ENCODE data around the gene MSL1. TPM values are rescaled to one million over a fixed set of nuclear protein-coding genes. Genes with fewer than 3 reads are reported as not detected.

MSL1 gene
- total RNA-seq, 4 donors from 2014 or later, result 69.9 to 101 (median 80.4) TPM

DNA sequence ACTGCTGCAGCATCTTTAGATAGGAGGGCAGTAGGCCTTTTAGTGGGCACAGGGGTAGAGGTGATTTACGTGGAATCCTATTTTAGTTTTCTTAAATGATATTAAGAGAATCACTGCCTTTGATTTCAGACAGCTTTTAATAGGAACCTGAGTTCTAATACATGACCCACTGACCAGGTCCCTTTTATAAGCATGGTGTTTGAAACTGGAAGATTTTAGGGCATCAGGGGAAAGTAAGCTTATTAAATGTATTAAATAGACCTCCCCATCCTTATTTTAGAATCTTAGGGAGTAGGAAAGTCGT is 2.0 kb downstream of the MSL1 start:
- intact Hi-C loops (cut with DNase I), result loop anchor here (5.0 kb wide), 1 partner anchor 44 kb away; no protein-coding TSS in a partner anchor
- TF ChIP-seq POLR2A (IDR thresholded peaks at IDR 0.05), result no peak
- TF ChIP-seq, protein P1, sequence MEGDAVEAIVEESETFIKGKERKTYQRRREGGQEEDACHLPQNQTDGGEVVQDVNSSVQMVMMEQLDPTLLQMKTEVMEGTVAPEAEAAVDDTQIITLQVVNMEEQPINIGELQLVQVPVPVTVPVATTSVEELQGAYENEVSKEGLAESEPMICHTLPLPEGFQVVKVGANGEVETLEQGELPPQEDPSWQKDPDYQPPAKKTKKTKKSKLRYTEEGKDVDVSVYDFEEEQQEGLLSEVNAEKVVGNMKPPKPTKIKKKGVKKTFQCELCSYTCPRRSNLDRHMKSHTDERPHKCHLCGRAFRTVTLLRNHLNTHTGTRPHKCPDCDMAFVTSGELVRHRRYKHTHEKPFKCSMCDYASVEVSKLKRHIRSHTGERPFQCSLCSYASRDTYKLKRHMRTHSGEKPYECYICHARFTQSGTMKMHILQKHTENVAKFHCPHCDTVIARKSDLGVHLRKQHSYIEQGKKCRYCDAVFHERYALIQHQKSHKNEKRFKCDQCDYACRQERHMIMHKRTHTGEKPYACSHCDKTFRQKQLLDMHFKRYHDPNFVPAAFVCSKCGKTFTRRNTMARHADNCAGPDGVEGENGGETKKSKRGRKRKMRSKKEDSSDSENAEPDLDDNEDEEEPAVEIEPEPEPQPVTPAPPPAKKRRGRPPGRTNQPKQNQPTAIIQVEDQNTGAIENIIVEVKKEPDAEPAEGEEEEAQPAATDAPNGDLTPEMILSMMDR (IDR thresholded peaks at IDR 0.05), result no peak

DNA sequence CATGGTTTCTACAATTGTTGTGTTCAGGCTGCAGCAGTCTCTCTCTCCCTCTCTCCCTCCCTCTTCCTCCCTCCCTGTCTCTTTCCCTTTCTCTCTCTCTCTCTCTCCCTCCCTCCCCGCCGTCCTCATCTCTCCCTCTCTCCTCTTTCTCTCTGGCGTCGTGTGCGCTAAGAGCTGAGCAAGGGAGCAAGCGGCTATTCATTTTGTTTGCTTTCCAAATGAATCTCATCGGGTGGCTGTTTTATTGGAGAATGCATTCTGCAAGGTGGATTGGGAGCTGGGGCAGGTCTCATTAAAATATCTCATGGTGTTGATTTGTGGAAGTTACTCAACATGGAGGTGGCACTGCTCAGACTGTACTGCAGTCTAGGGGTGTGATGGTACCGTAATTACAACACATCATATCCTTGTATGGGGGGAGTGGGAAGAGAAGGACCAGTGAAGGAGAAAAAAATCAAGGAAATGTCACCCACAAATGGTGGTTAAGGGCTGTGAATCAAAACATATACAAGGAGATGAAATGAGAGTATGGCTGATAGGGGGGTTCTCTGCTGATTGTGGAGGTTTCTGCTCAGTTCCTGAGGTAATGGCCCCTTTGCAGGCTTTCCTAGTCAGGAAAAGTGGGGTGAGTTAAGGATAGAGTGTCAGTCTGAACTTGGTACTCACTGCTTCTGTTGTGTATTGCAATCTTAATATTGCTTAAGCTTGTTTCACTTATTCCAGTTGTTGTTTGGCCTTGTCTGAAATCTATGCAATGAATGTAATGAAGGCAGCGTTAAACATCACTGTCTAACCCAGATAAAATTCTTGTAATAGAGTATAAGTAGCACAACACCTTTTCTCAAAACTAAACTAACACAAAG is 2.7 kb downstream of the MSL1 start:
- WGBS, 2 donors, result 8 to 10% methylated on average over 9 of the region's 9 CpGs
- Histone ChIP-seq H3K9me3 (no peaks in the 10 kb centered on the region), H3K4me3 (replicated peaks in 1 of 3) (peak overlapping the region in 1 of 3 donors; percentile 86), H3K27me3 (no peaks in the 10 kb centered on the region), H3K4me1 (peaks cover 14 to 15% of the 10 kb centered on the region in 2 donors), H3K36me3 (peaks cover 14 to 25% of the 10 kb centered on the region in 2 donors), H3K27ac (peak overlapping the region; percentile 33 to 97 (median 97))
- peak in 1 of 2 donors; percentile 37 for DNase-seq
- intact Hi-C loops (cut with DNase I), result loop anchor here (5.0 kb wide), 1 partner anchor 43 kb away; no protein-coding TSS in a partner anchor
- TF ChIP-seq POLR2A (IDR thresholded peaks at IDR 0.05), result no peak
- TF ChIP-seq, protein P1 (IDR thresholded peaks at IDR 0.05), result no peak

More for the DNA sequence above, 2.0 kb downstream of the MSL1 start:
- no peaks in the 10 kb centered on the region for H3K9me3 ChIP-seq
- 0% methylated on average over 2 of the region's 2 CpGs for WGBS, 2 donors
- no peak for DNase-seq
- H3K27ac ChIP-seq, result peak overlapping the region; percentile 87 to 97 (median 97)
- H3K4me1 ChIP-seq, result peaks cover 14 to 15% of the 10 kb centered on the region in 2 donors
- peaks cover 9 to 21% of the 10 kb centered on the region in 2 donors for H3K36me3 ChIP-seq
- peak overlapping the region; percentile 45 to 99 (median 86) for H3K4me3 ChIP-seq (replicated peaks in 1 of 3)
- H3K27me3 ChIP-seq, result no peaks in the 10 kb centered on the region

DNA sequence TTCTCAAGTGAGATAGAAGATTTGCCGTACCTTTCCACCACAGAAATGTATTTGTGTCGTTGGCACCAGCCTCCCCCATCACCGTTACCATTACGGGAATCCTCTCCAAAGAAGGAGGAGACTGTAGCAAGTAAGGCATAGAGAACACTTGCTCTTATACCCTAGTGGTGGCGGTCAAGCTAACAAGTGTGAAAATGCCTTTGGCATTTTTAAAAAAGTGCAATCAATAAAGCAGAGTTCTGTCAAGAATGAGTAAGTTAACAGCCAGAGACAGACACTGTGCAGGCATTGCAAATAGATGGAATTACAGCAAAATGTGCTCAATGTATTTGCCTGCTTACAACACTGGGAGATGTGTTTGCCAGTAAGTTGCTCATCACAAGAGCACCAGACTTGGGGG is 7.7 kb downstream of the MSL1 start:
- TF ChIP-seq, protein P1 (IDR thresholded peaks at IDR 0.05), result no peak
- no peak for TF ChIP-seq POLR2A (IDR thresholded peaks at IDR 0.05)
- intact Hi-C loops (cut with DNase I), result no loop called here
- Histone ChIP-seq H3K36me3 (peaks cover 46 to 59% of the 10 kb centered on the region in 2 donors), H3K4me3 (replicated peaks in 1 of 3) (no peak overlapping the region), H3K27me3 (no peaks in the 10 kb centered on the region), H3K27ac (no peak overlapping the region), H3K4me1 (peaks cover 2 to 3% of the 10 kb centered on the region in 2 donors), H3K9me3 (no peaks in the 10 kb centered on the region)
- DNase-seq, result no peak
- 82 to 93% methylated on average over 5 of the region's 5 CpGs for WGBS, 2 donors

DNA sequence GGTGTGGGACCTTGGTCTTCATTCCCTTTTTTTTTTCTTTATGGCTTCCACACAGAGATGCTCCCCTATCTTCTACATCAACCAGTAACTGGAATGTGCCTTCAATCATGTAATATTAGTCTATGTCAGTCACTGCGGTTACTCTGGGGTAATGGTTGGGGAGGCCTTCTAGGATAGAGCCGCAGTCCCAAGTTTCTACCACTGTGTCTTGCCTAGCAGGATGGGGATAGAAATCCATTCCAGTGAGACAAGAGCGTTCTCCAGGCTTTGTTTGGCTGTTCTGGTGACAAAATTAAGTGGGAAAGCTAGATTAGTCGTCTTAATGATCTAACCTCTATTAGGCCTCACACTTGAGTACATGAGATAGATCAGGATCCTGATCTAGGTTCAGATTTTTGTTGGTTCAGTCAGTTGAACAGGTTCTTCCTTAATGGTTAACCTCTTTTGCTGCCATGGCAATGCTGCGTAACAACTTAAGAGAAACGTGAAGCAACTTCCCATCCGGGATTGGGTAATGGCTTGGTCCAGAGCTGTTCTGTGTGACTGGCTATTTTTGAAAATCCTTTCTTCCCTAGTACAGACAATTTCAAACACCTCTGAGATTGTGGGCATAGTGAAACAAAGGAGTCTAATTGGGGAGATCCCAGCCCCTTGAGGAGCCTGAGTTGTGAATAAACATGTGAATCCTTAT is 8.7 kb downstream of the MSL1 start:
- Histone ChIP-seq H3K27me3 (no peaks in the 10 kb centered on the region), H3K27ac (peak overlapping the region in 1 of 3 donors; percentile 5), H3K4me3 (replicated peaks in 1 of 3) (no peak overlapping the region), H3K9me3 (no peaks in the 10 kb centered on the region), H3K36me3 (peaks cover 54 to 66% of the 10 kb centered on the region in 2 donors), H3K4me1 (no peaks in the 10 kb centered on the region)
- intact Hi-C loops (cut with DNase I), result no loop called here
- TF ChIP-seq POLR2A (IDR thresholded peaks at IDR 0.05), result no peak
- TF ChIP-seq, protein P1 (IDR thresholded peaks at IDR 0.05), result no peak
- WGBS, 2 donors, result 73 to 81% methylated on average over 7 of the region's 7 CpGs
- DNase-seq, result no peak
